H1 (cell line): ENCODE data around the gene RABGGTB. TPM values are rescaled to one million over a fixed set of nuclear protein-coding genes. Genes with fewer than 3 reads are reported as not detected.
"Not testable (repeated sequence)": the region's sequence is repeated elsewhere in the genome, so short reads cannot be mapped to it uniquely, and the experiment has no call there.

Experiments
- CTCF ChIA-PET: fragments of 300-600 bp; sonication (Branson Sonifier 250); formaldehyde crosslinking; loops from one replicate; lab custom pipeline; 2021; ENCODE audit not compliant: partially characterized antibody; lab: Charles Lee
- POLR2A ChIA-PET: fragments of 300-600 bp; sonication (Branson Sonifier 250); formaldehyde crosslinking; loops from one replicate; lab custom pipeline; 2021; ENCODE audit warnings: inconsistent platforms; ENCODE audit not compliant: partially characterized antibody; lab: Charles Lee
- DNase-seq, 2 experiments: peaks; one replicate each; pipeline versions ENCODE4 v3.0.0 to v3.0.0-alpha.2; 2010 to 2022; ENCODE audit warnings: low spot score in 2 of 2, low read depth in 1 of 2, mixed read lengths in 1 of 2
- FAIRE-seq: peaks from 2 replicates; lab custom pipeline; 2011; peaks lifted over from hg19 to GRCh38; lab: Jason Lieb, UNC
- H2AFZ ChIP-seq: 2 replicates; pipeline ENCODE4 v1.8.1; 2012; ENCODE audit warnings: low read length, inconsistent platforms
- H2AK5ac ChIP-seq: 2 replicates; pipeline ENCODE4 v1.6.1; 2013; ENCODE audit warnings: low read depth, low read length
- H2BK120ac ChIP-seq: replicated peaks from 2 replicates; pipeline ENCODE3; 2013; ENCODE audit warnings: low read depth, low read length, inconsistent platforms
- H2BK12ac ChIP-seq: 2 replicates; pipeline ENCODE4 v1.6.1; 2013; ENCODE audit warnings: low read depth, low read length
- H2BK15ac ChIP-seq: 2 replicates; pipeline ENCODE4 v1.6.1; 2013; ENCODE audit warnings: low read length
- H2BK20ac ChIP-seq: 2 replicates; pipeline ENCODE4 v1.6.1; 2013; ENCODE audit warnings: low read length
- H2BK5ac ChIP-seq: 2 replicates; pipeline ENCODE4 v1.6.1; 2013; ENCODE audit warnings: low read depth, low read length
- H3K14ac ChIP-seq: 2 replicates; pipeline ENCODE4 v1.6.1; 2013; ENCODE audit warnings: inconsistent platforms; ENCODE audit not compliant: insufficient read length
- H3K18ac ChIP-seq: 2 replicates; pipeline ENCODE4 v1.6.1; 2013; ENCODE audit warnings: low read length; ENCODE audit errors: extremely low read depth
- H3K23ac ChIP-seq: 2 replicates; pipeline ENCODE4 v1.6.1; 2013; ENCODE audit warnings: inconsistent platforms; ENCODE audit not compliant: insufficient read length
- H3K23me2 ChIP-seq: 2 replicates; pipeline ENCODE4 v1.6.1; 2013; ENCODE audit warnings: low read depth, low read length
- H3K27ac ChIP-seq: 2 replicates; pipeline ENCODE4 v1.6.1; 2011; ENCODE audit warnings: low read depth, low read length, inconsistent platforms
- H3K27me3 ChIP-seq, 4 experiments: replicated peaks in 1 of 4; 1 replicate in 1 of 4; 2 replicates in 3 of 4; pipeline versions ENCODE4 v1.6.1 to v1.8.1; 2011 to 2013; ENCODE audit warnings: low read length in 3 of 4, mild to moderate bottlenecking in 3 of 4, inconsistent platforms in 2 of 4, mixed read lengths in 2 of 4, moderate library complexity in 1 of 4; ENCODE audit not compliant: control insufficient read depth in 3 of 4, insufficient read depth in 3 of 4; ENCODE audit errors: extremely low read depth in 1 of 4
- H3K36me3 ChIP-seq, 4 experiments: 2 replicates each; pipeline versions ENCODE4 v1.6.1 to v1.8.1; 2011 to 2013; ENCODE audit warnings: mild to moderate bottlenecking in 4 of 4, low read length in 3 of 4, moderate library complexity in 2 of 4, control low read depth in 1 of 4, inconsistent platforms in 1 of 4; ENCODE audit not compliant: insufficient read depth in 4 of 4, control insufficient read depth in 2 of 4
- H3K4ac ChIP-seq: replicated peaks from 2 replicates; pipeline ENCODE3; 2013; ENCODE audit warnings: low read length, low read depth, mixed read lengths, inconsistent platforms; ENCODE audit not compliant: insufficient read length
- H3K4me1 ChIP-seq, 4 experiments: replicated peaks in 1 of 4; 1 replicate in 1 of 4; 2 replicates in 3 of 4; pipeline versions ENCODE4 v1.6.1 to v1.8.1; 2011 to 2013; ENCODE audit warnings: low read length in 3 of 4, inconsistent platforms in 2 of 4, mixed read lengths in 1 of 4; ENCODE audit not compliant: insufficient read depth in 4 of 4, control insufficient read depth in 3 of 4
- H3K4me2 ChIP-seq, 2 experiments: 2 replicates each; pipeline versions ENCODE4 v1.6.1 to v1.8.1; 2011 to 2013; ENCODE audit warnings: low read depth in 2 of 2, low read length in 2 of 2, control low read depth in 1 of 2, inconsistent platforms in 1 of 2, mild to moderate bottlenecking in 1 of 2; ENCODE audit not compliant: insufficient read depth in 1 of 2
- H3K4me3 ChIP-seq, 4 experiments: fragments of 200-600, 300-600 bp in 1 of 4; sonication (generic), shearing (Covaris generic), sonication (Bioruptor Twin) in 1 of 4; 2 replicates each; pipeline versions ENCODE4 v1.5.1 to v1.8.1; 2011 to 2016; ENCODE audit warnings: low read length in 4 of 4, low read depth in 3 of 4, control low read depth in 2 of 4, inconsistent platforms in 2 of 4, mild to moderate bottlenecking in 2 of 4, mixed read lengths in 1 of 4, moderate library complexity in 1 of 4; ENCODE audit not compliant: insufficient read depth in 2 of 4; ENCODE audit errors: extremely low read depth in 1 of 4
- H3K56ac ChIP-seq: replicated peaks from 2 replicates; pipeline ENCODE3; 2013; ENCODE audit warnings: low read depth, mild to moderate bottlenecking, mixed read lengths, low read length, inconsistent platforms; ENCODE audit not compliant: insufficient read length
- H3K79me1 ChIP-seq: 2 replicates; pipeline ENCODE4 v1.6.1; 2013; ENCODE audit warnings: low read depth, low read length, control low read depth
- H3K79me2 ChIP-seq, 2 experiments: 2 replicates each; pipeline versions ENCODE4 v1.6.1 to v1.8.1; 2012 to 2013; ENCODE audit warnings: low read length in 2 of 2, mild to moderate bottlenecking in 2 of 2, inconsistent platforms in 1 of 2; ENCODE audit not compliant: insufficient read depth in 2 of 2, control insufficient read depth in 1 of 2
- H3K9ac ChIP-seq, 4 experiments: replicated peaks in 1 of 4; 1 replicate in 1 of 4; 2 replicates in 3 of 4; pipeline versions ENCODE4 v1.6.1 to v1.8.1; 2011 to 2013; ENCODE audit warnings: low read depth in 3 of 4, low read length in 3 of 4, control low read depth in 2 of 4, mild to moderate bottlenecking in 2 of 4, moderate library complexity in 2 of 4, inconsistent platforms in 1 of 4; ENCODE audit errors: extremely low read depth in 1 of 4
- H3K9me3 ChIP-seq, 2 experiments: 2 replicates each; pipeline versions ENCODE4 v1.6.1 to v1.8.1; 2012 to 2013; ENCODE audit warnings: mild to moderate bottlenecking in 2 of 2, moderate library complexity in 2 of 2, control low read depth in 1 of 2, inconsistent platforms in 1 of 2, low read depth in 1 of 2, low read length in 1 of 2, mixed read lengths in 1 of 2; ENCODE audit not compliant: insufficient read depth in 2 of 2
- H4K20me1 ChIP-seq, 2 experiments: replicated peaks in 1 of 2; 2 replicates each; pipeline versions ENCODE3 to v1.8.1; 2011 to 2013; ENCODE audit warnings: inconsistent platforms in 2 of 2, low read length in 2 of 2, mild to moderate bottlenecking in 1 of 2; ENCODE audit not compliant: insufficient read depth in 2 of 2, control insufficient read depth in 1 of 2
- H4K5ac ChIP-seq: 2 replicates; pipeline ENCODE4 v1.6.1; 2013; ENCODE audit warnings: low read length, low read depth, mixed read lengths, inconsistent platforms; ENCODE audit not compliant: insufficient read length
- H4K8ac ChIP-seq: 2 replicates; pipeline ENCODE4 v1.8.0; 2013; ENCODE audit warnings: mild to moderate bottlenecking, moderate library complexity, low read length, inconsistent platforms; ENCODE audit not compliant: insufficient read depth; ENCODE audit errors: extremely low read depth
- H4K91ac ChIP-seq: replicated peaks from 2 replicates; pipeline ENCODE3; 2013; ENCODE audit warnings: low read length, mixed read lengths, inconsistent platforms; ENCODE audit not compliant: insufficient read length
- WGBS, 2 experiments: shearing (Covaris generic) in 1 of 2; methylation state at CpG; one replicate each; pipeline versions ENCODE4 v1.1.6 to v1.1.7; 2013 to 2015; ENCODE audit warnings: low lambda C conversion rate in 2 of 2, mixed read lengths in 2 of 2, inconsistent platforms in 1 of 2, low coverage in 1 of 2, missing lambda C conversion rate in 1 of 2; ENCODE audit not compliant: insufficient replicate concordance in 2 of 2, insufficient coverage in 1 of 2, insufficient read length in 1 of 2; ENCODE audit errors: extremely low coverage in 1 of 2, missing lambda C conversion rate in 1 of 2; 5-methylcytosine and 5-hydroxymethylcytosine counted together
- polyA plus RNA-seq, 7 experiments: library from polyadenylated mRNA; depleted of rRNA in 3 of 7; stranded (reverse) in 5 of 7; unstranded in 2 of 7; fragments of >200 nt in 5 of 7; fragments of 200-250 nt in 2 of 7; gene quantifications; 1 replicate in 5 of 7; 2 replicates in 1 of 7; 4 replicates in 1 of 7; pipeline versions ENCODE4 v1.2.1 to v1.2.3, GENCODE V29; 2011 to 2013; ENCODE audit warnings: missing spikeins in 2 of 7, mixed read lengths in 2 of 7
- total RNA-seq: library from RNA; stranded (reverse); fragmentation: NEBNext Ultra II Directional; extraction: Animal tissue kit (Norgen Biotek cat#: 25700); gene quantifications from 2 replicates; pipeline ENCODE4 v1.2.1, GENCODE V29; 2021

The RABGGTB gene
- total and polyA plus RNA-seq, 2 of the 8 experiments (the other 6 are each of a cell fraction or from before 2014, with no cell fraction given): 70.7 to 124 TPM

DNA sequence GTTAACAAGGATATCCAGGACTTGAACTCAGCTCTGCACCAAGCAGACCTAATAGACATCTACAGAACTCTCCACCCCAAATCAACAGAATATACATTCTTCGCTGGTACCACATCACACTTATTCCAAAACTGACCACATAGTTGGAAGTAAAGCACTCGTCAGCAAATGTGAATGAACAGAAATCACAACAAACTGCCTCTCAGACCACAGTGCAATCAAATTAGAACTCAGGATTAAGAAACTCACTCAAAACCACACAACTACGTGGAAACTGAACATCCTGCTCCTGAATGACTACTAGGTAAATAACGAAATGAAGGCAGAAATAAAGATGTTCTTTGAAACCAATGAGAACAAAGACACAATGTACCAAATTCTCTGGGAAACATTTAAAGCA is 5.9 kb upstream of the RABGGTB start:
- H3K4ac ChIP-seq, H4K91ac ChIP-seq, CTCF ChIA-PET, H3K9me3 ChIP-seq, H3K18ac ChIP-seq, H3K4me3 ChIP-seq, FAIRE-seq, H2BK20ac ChIP-seq, H2BK15ac ChIP-seq, H2AK5ac ChIP-seq, H3K79me2 ChIP-seq, H4K20me1 ChIP-seq, H4K8ac ChIP-seq, H3K23me2 ChIP-seq, DNase-seq, H3K14ac ChIP-seq, H2BK120ac ChIP-seq, H3K36me3 ChIP-seq, H3K79me1 ChIP-seq, H2AFZ ChIP-seq, H3K4me2 ChIP-seq, H2BK12ac ChIP-seq, H3K23ac ChIP-seq, H3K27me3 ChIP-seq, H4K5ac ChIP-seq, H3K4me1 ChIP-seq, H3K9ac ChIP-seq, H2BK5ac ChIP-seq, H3K56ac ChIP-seq, H3K27ac ChIP-seq, POLR2A ChIA-PET: not testable (repeated sequence)
- 86% methylated on average over 4 of the region's 4 CpGs; no CpG with 5 or more reads in 1 of the 2 experiments for WGBS, 2 experiments

GRCh38 chr1:75783920-75784319 is 2.1 kb upstream of the RABGGTB start:
- H3K23me2 ChIP-seq, H2BK5ac ChIP-seq, H3K4ac ChIP-seq, FAIRE-seq, H3K4me2 ChIP-seq, H2BK12ac ChIP-seq, H3K27me3 ChIP-seq, H2BK20ac ChIP-seq, H4K8ac ChIP-seq, H4K91ac ChIP-seq, POLR2A ChIA-PET, H3K9me3 ChIP-seq, H4K20me1 ChIP-seq, CTCF ChIA-PET, H3K27ac ChIP-seq, H2AFZ ChIP-seq, H2BK15ac ChIP-seq, H3K18ac ChIP-seq, H3K9ac ChIP-seq, H3K4me3 ChIP-seq, DNase-seq, H3K14ac ChIP-seq, H2AK5ac ChIP-seq, H3K56ac ChIP-seq, H2BK120ac ChIP-seq, H4K5ac ChIP-seq, H3K79me1 ChIP-seq, H3K4me1 ChIP-seq, H3K23ac ChIP-seq: not testable (repeated sequence)
- WGBS, 2 experiments: 98% methylated on average over 4 of the region's 4 CpGs; no CpG with 5 or more reads in 1 of the 2 experiments
- Histone ChIP-seq H3K79me2 (peaks cover 20 to 30% of the 10 kb centered on the region in 2 experiments), H3K36me3 (peaks cover 0 to 18% (median 7%) of the 10 kb centered on the region in 4 experiments; a peak in 5 of 8 replicates)
